GM19238 (cell line): ENCODE data around the gene AQP10.
"Not testable (repeated sequence)": the region's sequence is repeated elsewhere in the genome, so short reads cannot be mapped to it uniquely, and the experiment has no call there.

Source experiments
- DNase-seq: peaks from one replicate; pipeline ENCODE4 v3.0.0; 2011; ENCODE audit warnings: low spot score; ENCODE audit not compliant: insufficient read length

Gene AQP10

DNA sequence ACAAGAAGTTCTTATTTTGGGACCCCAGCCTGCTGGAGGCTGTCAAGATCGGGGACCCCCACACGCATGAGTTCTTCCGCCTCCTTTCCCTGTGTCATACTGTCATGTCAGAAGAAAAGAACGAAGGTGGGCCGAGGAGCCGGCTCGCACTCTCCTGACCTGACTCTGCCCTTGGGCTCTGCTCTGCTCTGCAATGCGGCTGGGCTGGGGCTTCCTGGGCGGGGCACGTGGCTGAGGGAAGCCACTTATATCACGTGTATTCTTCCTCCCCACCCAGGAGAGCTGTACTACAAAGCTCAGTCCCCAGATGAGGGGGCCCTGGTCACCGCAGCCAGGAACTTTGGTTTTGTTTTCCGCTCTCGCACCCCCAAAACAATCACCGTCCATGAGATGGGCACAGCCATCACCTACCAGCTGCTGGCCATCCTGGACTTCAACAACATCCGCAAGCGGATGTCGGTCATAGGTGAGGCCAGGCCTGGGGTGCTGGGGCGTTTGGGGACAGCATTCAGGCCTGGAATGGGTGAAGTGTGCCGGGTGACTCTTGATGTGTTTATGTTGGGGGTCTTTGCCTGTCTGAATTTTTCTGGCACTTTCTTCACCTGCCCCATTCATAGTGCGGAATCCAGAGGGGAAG lies 22.1 kb downstream of the AQP10 start:
- DNase-seq = no peak

GRCh38 chr1:154344977-154345837 lies 24.3 kb downstream of the AQP10 start:
- DNase-seq = no peak

- DNase-seq = no peak
Observed at GRCh38 chr1:154346276-154346917, 25.5 kb downstream of the AQP10 start.

DNA sequence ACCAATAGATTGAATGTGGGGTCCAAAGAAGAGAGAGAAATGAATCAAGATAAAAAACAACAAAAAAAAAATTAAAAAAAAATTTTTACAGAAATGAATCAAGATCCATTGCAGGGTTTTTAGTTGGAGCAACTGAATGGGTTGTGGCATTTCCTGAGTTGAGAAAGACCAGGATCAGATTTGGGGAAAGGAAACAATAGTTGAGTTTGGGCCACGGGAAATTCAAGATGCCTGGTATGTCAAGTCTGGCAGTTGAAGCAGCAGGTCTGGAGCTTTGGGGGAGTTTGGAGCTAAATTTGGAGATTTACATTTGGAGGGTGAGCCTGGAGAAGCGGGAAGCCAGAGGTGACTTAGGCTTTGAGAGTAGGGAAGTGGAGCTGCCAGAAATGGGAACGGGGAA lies 27.1 kb downstream of the AQP10 start:
- no peak for DNase-seq

- no peak for DNase-seq
Observed at GRCh38 chr1:154348429-154349076, 27.7 kb downstream of the AQP10 start.

DNA sequence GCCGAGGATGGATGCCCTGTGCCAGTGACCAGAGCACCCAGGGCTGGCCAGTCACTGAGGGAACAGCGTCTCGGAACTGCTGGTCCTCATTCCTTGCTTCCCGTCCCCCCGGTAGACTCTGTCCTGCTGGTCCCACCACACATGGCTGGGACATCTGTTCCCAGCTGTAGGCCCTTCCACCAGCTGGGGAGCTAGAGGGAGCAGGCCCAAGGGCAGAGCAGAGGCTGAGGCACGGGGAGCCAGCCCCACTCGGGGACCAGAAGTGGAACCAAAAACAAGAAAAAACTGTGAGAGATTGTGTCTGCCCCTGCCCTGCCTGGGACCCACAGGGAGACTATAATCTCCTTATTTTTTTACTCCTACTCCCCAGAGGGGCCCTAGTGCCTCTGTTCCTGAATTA lies 28.2 kb downstream of the AQP10 start:
- no peak for DNase-seq

GRCh38 chr1:154350383-154350782 lies 29.5 kb downstream of the AQP10 start:
- DNase-seq = no peak

- no peak for DNase-seq
Observed at GRCh38 chr1:154351363-154352068, 30.6 kb downstream of the AQP10 start.

DNA sequence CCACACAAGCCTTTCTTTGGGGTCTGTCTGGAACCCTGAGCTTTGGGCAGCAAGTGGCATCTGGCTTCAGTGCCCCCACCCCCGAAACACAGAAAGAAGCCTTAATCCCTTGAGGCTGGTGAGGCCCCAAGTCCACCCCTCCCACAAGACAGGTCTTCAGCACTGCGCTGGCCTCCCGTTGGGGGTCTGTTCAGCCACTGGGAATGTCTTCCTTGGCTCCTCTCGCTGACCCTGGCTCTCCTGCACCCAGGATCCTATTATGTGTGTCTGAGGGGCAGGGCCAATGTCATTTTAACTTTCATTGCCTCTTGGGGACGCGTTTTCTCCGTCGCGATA lies 31.3 kb downstream of the AQP10 start:
- no peak for DNase-seq

DNA sequence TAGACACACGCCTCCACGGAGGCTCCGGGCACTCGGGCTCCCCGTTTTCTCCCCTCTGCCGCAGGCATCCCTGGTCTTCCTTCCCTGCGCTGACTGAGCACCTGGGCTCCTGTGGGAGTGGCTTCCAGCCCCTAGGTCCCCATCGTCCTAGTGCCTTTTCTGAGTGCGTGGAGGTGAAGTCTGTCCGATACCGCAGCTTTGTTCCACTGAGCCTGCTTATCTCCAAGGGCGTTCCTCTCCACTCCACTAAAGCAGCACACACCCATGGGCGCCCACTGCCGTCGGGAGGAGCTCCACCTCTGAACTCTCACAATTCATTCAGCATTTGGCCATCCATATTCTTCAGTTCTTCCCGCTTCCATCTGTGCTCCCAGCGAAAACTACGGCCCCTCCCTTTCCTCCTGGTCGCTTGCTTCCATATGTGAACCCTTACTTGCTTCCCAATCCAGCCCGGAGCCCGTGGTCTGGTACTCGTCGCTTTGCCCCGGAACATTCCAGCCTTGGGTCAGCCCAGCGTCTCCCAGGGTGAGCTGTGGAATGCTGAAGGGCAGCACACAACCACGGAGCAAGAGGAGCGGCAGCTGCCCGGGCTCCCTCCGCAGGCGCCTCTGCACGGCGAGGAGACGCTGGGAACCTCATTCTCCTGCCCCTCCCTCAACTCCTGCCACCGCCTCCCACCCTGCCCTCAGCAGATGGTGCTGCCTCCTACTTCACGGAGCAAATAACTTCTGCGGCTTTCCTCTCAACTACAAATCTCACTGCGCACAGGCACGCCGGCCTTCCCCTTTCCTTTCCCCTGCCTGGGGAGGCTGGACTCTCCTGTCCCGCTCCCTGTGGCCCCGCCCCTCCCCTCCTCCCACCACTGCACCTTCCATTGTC lies 31.9 kb downstream of the AQP10 start:
- DNase-seq = no peak

DNA sequence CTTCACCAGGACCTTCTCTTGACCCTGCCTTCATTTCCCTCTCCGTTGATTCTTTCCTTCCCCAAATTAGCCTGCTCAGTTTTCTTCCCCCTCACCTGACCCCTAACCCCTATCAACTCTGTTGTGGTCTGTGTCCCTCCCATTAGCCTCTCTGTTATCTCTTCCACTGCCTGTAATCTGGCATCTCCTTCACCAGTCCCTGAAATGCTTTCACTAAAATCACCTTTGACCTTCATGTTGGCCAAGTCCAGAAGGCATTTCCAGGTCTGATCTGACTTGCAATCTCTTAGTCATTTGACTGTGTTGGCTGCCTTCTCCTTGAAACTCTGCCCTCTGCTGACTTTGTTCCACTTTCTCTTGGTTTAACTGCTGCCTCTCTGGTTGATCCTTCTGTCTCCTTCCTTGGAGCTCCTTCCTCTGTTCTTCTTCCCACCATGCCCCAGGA lies 32.6 kb downstream of the AQP10 start:
- DNase-seq = no peak

DNA sequence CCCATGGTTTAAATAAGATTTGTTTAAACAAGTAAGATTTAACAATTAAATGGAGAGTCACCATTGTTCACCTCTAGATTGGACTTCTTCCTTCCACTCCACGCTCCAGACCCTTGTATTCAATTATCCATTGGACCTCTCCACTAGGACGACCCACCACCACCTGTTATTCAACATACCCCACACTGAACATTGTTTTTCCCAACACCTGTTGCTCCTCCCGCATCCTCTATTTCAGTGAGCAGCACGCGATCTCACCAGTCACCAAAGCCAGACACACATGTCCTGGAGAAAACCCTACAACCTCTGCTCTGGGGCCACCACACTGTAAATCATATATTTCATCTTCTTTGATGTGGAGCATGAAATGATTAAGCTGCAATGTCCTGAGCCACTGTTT lies 33.1 kb downstream of the AQP10 start:
- DNase-seq = no peak

DNA sequence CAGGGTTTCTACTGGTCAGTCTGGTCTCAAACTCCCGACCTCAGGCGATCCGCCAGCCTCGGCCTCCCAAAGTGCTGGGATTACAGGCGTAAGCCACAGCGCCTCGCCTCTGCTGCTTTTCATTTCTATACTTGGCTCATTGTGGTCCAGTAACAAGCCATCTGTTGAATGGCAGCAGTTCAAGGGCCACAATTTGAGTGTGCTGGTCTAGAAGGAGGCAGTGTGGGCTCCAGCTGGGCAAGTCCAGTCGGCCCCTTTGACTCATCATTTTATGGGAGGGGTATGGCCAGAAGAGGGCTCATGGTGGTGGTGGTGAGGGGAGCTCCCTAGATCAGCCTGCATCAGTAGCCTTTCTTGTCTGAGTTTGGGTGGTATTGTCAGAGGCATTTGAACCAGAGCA lies 37.6 kb downstream of the AQP10 start:
- DNase-seq = no peak

GRCh38 chr1:154360288-154360687 lies 39.4 kb downstream of the AQP10 start:
- no peak for DNase-seq

DNA sequence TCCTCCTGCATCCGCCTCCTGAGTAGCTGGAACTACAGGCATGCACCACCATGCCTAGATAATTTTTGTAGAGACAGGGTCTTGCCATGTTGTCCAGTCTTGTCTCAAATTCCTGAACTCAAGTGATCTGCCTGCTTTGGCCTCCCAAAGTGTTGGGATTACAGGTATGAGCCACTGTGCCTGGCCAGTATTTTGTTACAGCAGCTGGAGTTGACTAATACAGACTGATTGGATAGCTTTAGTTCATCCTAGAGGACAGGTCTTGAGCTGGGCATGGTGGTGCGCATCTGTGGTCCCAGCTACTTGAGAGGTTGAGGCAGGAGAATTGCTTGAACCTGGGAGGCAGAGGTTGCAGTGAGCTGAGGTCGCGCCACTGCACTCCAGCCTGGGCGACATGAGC lies 40.0 kb downstream of the AQP10 start:
- DNase-seq = not testable (repeated sequence)

DNA sequence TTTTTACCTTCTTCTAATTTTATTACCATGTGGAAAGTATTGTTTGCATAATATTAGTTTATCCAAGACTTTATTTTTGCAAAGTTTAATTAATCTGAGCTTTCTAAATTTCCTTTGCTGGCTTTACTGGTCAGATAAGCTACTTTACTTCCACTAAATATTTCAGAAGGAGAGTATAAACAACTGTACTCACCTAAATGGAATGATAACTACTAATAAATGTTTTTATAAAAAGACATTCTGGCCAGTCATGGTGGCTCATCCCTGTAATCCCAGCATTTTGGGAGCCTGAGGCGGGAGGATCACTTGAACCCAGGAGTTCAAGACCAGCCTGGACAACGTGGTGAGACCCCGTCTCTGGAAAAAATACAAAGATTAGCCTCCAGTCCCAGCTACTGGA lies 40.5 kb downstream of the AQP10 start:
- DNase-seq = no peak

- no peak for DNase-seq
Observed at GRCh38 chr1:154371436-154371835, 50.5 kb downstream of the AQP10 start.

- not testable (repeated sequence) for DNase-seq
Observed at GRCh38 chr1:154373777-154374357, 53.0 kb downstream of the AQP10 start.
